HG03025 (cell line): ENCODE data around the gene PARP3.
"Not testable (repeated sequence)": the region's sequence is repeated elsewhere in the genome, so short reads cannot be mapped to it uniquely, and the experiment has no call there.

ENCODE experiments used
- ATAC-seq: cut with Tn5 transposase; IDR thresholded peaks from one replicate; pipeline ENCODE4 v1.9.1; 2021; ENCODE audit warnings: mild to moderate bottlenecking, moderate library complexity; ENCODE audit not compliant: unreplicated experiment, low FRiP score

The PARP3 gene

GRCh38 chr3:51941798-51942602, at the start of gene PARP3, which contains the start of gene RRP9:
TSS of gene PARP3 (plus strand) at chr3:51942363. CDS start at chr3:51943356, 993 bp downstream.
TSS of gene RRP9 (minus strand) at chr3:51941904. CDS start at chr3:51941867, 37 bp downstream.
- ATAC-seq = peak; percentile 84

GRCh38 chr3:51894391-51894790, 47.8 kb upstream of the PARP3 start:
- ATAC-seq = no peak

DNA sequence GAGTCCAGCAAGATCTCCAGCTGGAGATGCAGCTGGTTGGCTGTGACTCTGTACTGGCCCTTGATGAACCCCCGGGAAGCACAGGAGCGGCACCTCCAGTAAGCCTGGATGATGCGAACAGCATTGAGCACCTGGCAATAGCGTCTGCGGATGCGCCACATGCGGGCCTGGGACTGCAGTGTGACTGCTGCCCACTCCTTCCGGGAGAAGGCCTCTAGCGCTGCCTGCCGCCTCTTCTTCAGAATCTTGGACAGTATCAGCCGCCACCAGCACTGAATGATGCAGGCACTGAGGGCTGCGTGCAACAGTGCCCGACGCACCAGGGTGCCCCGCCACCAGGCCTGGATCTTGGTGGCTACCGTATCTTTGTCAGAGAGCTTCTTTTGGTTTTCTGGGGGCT, 47.2 kb upstream of the PARP3 start:
- ATAC-seq = no peak

- no peak for ATAC-seq
These were observed 45.4 kb upstream of the PARP3 start for GRCh38 chr3:51896607-51897305.

DNA sequence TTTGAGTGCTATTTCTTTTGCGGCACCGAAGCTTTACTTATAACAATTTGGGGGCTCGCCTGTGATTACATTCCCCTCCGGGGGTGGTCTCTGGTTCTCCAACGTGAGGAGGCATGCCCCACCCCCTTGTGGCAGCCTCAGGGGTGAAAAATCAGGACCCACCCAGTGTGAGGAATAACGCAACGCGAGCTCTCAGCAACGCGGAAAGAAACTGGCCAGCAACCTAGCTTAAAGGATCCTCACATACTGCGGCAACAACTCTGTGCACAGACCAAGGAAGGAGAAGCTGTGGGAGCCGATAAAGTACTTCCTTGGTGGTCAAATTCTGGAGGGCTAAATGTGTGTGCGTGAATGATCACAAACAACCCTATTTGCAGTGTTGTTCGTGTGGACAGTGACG, 44.8 kb upstream of the PARP3 start:
- ATAC-seq = no peak

DNA sequence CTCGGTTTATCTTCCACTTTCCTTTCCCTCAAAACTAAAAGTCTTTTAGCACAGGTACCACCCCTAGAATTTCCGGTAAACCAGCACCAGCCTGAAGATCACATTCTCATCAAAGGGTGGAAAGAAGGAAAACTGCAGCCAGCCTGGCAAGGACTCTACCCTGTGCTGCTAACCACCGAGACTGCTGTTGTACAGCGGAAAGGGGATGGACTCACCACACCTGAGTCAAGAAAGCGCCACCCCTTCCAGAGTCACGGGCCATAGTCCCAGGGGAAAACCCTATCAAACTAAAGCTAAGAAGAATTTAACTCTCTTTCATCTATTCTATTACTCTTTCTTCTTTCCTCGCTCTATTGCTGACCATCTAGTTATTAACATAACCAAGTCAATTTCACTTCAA, 42.1 kb upstream of the PARP3 start:
- not testable (repeated sequence) for ATAC-seq

GRCh38 chr3:51902361-51902760, 39.8 kb upstream of the PARP3 start:
- ATAC-seq = not testable (repeated sequence)

DNA sequence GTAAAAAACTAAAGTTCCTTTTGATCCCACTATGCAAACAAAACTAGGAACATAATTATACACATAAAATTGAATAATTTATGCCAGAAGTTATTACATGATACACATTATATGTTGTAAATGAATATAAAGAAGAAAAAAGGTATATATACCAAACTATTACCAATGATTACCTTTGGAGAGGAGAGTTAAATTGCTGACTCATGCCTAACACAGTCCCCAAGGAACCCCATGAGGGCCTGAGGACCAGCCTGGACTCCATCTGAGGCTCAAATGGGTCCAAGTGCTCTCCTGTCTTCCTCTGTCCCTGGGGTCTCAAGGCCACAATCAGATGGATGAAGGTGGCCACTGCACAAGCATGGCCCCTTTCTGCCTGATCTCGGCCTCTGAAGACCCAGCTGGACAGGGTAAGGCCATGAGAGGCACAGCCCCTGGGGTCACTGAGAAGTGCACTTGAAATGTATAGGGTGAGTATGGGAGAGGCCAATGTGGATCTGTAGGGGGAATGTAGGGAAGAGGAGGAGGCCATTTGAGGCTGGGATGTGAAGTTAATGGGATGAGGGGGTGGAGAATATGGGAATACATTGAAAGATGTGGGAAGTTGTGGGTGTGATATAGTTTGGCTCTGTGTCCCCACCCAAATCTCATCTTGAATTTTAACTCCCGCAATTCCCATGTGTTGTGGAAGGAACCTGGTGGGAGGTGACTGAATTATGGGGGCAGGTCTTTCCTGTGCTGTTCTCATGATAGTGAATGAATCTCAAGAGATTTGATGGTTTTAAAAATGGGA, 37.9 kb upstream of the PARP3 start:
- no peak for ATAC-seq

GRCh38 chr3:51908026-51908425, 34.1 kb upstream of the PARP3 start:
- no peak for ATAC-seq

GRCh38 chr3:51916418-51916817, 25.7 kb upstream of the PARP3 start:
- no peak for ATAC-seq

- ATAC-seq = no peak
These were observed 21.0 kb upstream of the PARP3 start for GRCh38 chr3:51921081-51921578.

DNA sequence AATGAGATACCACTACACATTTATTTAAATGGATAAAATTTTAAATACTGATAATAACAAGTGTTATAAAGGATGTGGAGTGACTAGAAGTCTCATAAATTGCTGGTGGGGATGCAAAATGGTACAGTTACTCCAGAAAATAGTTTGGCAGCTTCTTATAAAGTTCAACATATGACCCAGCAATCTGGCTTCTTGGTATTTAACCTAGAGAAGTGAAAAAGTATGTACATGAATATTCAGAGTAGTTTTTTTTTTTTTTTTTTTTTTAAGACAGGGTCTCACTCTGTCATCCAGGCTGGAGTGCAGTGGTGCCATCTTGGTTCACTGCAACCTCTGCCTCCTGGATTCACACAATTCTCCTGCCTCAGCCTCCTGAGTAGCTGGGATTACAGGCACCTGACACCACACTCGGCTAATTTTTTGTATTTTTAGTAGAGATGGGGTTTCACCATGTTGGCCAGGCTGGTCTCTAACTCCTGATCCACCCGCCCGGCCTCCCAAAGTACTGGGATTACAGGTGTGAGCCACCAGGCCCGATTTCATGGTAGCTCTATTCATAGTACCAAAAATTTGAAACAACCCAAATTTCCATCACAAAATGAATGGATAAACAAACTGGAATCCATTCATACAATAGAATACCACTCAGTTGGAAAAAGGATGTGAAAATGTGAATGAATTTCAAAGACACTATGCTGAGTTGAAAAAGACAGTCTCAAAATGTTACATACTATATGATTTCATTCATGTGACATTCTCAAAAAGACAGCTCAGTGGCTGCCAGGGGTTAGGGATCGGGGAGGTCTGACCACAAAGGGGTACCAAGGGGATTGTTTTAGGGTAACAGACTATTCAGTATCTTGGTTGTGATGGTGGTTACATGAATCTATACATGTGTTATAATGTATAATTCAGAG, 14.8 kb upstream of the PARP3 start:
- ATAC-seq = no peak

DNA sequence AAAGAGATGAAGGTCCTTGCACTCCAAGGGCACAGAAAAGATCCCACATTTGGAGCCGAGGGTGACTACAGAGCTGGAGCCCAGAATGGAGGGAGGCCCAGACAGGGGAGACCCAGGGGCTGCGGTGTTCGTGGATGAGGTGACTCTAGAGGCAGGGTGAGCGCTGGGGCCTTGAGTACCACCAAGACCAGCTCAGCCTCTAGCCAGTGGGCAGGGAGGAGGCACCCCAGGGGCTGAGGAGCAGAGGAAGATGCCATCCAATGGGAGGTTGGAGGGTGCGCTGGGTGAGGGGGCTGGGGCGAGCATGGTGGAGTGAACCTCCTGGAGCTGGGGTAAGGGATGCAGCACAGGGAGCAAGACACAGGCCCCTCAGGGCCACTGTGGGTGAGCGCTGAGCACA, 13.7 kb upstream of the PARP3 start:
- ATAC-seq = no peak

DNA sequence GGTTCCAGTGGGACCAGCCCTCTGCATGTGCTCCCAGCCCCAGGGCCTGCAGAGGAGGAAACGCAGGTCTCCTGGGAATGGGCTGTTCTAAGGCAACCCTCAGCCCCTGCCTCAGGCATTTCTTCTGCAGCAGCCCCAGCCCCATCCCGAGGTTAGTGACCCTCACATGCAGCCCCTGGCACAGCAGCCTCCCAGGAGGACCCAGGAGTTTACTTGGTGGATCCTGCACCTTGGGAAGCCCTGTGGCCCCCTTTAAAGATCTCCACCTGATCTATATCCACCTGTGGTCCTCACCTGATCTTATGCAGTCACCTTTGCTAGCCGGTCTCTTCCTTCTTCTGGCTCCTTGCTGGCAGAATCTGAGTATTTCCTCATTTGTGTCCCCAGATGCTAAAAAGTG, 13.2 kb upstream of the PARP3 start:
- not testable (repeated sequence) for ATAC-seq

DNA sequence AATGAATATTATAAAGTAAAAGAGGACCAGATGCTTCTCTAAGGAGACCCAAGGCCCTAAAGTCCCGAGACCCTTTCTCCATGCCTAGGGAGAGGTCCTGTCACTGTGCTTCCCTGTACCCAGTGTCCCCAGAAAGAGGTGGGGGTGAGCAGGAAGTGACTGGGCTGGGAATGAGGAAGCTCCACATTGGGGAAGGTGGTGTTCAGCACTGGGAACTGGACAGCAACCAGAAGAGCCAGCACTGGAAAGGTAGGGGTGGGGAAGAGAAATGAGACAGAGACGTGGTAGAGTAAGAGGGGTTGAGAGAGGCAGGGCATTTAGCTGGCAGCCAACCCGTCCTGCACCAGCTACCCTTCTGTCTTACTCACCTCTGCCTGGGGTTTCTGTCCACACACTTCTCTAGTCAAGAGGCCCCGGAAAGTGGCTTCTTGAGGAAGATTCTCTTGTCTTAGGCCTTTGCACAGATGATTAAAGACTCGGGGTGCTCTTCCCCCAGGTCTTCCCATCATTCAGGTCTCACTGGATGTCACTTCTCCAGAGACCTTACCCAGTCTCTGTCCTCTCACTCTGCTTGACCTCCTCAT, 12.7 kb upstream of the PARP3 start:
- no peak for ATAC-seq

GRCh38 chr3:51930439-51930838, 11.7 kb upstream of the PARP3 start:
- no peak for ATAC-seq

DNA sequence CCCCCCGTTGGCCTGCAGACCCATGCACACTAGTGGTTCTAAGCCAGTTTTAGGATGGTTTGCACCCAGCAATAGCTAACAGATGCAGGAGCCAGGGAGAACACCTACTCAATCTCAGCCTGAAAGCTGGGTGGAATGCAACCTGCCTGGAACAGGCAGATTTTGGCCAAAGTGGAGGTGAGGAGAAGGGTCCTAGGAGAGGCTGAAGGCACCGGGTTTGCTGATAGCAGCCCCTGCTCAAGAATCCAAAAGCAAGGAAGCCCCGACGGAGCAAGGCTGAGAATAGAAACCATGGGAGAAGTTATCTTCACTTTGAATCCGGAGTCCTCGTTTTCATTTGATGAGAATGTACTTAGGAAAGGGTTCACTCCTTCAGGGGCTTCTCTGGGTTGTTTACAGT, 10.4 kb upstream of the PARP3 start:
- ATAC-seq = no peak

GRCh38 chr3:51932471-51933370, 9.4 kb upstream of the PARP3 start:
- ATAC-seq = no peak
